Measurements from ENCODE around the gene FREM2.

Gene FREM2

GRCh38 chr13:38905861-38906260 is 219.0 kb downstream of the FREM2 start:
- H3K9me3 ChIP-seq (ENCODE audit: low read length), result no peaks in the 10 kb centered on the region
- no peaks in the 10 kb centered on the region for H3K36me3 ChIP-seq (ENCODE audit: insufficient read depth, low read length)
- no peaks in the 10 kb centered on the region for H3K27me3 ChIP-seq (ENCODE audit: control insufficient read depth in 1 of 2, insufficient read depth in 2 of 2, low read length in 2 of 2)
- H3K27ac ChIP-seq (ENCODE audit: low read depth, low read length), result no peak overlapping the region
- H3K9ac ChIP-seq (ENCODE audit: low read length), result no peak overlapping the region
- H3K4me3 ChIP-seq (ENCODE audit: low read depth in 1 of 2, low read length in 2 of 2), result no peak overlapping the region
- peaks cover 4% of the 10 kb centered on the region for H3K4me1 ChIP-seq (ENCODE audit: insufficient read depth, low read length)

DNA sequence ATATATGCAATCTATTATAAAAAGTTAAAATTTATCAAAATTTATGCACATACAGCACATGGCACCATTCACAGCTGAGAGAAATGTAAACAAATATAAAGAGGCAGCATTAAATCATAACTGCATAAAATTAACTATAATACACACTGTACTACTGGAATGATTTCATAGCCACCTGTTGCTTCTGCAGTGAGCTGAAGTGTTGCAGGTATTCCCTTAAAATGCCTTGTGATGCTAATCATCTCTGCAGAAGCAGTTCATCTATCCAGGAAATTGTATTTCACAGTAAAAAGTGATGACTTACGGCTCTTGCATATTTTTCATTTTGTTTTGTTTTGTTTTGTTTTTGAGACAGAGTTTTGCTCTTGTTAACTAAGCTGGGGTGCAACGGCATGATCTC is 221.7 kb downstream of the FREM2 start:
- H3K4me3 ChIP-seq (ENCODE audit: low read depth in 1 of 2, low read length in 2 of 2), result no peak overlapping the region
- no peak overlapping the region for H3K9ac ChIP-seq (ENCODE audit: low read length)
- no peaks in the 10 kb centered on the region for H3K36me3 ChIP-seq (ENCODE audit: insufficient read depth, low read length)
- H3K9me3 ChIP-seq (ENCODE audit: low read length), result no peaks in the 10 kb centered on the region
- no peaks in the 10 kb centered on the region for H3K27me3 ChIP-seq (ENCODE audit: control insufficient read depth in 1 of 2, insufficient read depth in 2 of 2, low read length in 2 of 2)
- H3K4me1 ChIP-seq (ENCODE audit: insufficient read depth, low read length), result no peaks in the 10 kb centered on the region
- no peak overlapping the region for H3K27ac ChIP-seq (ENCODE audit: low read depth, low read length)

DNA sequence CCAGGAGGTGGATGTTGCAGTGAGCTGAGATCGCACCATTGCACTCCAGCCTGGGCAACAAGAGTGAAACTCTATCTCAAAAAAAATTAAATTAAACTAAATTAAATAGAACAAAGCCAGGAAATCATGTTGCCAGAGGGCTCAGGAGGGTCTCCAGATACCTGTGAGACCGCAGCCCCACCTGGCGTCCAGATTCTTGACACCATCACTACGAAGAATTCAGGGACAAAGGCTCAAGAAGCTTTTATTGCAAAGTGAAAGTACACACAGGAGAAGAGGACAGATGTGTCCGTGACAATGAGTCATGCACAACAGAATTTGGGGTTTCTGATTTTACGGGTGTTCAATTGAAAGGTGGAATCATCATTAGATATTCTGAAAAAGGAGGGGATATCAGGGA is 227.2 kb downstream of the FREM2 start:
- Histone ChIP-seq H3K27me3 (ENCODE audit: control insufficient read depth in 1 of 2, insufficient read depth in 2 of 2, low read length in 2 of 2) (no peaks in the 10 kb centered on the region), H3K4me1 (ENCODE audit: insufficient read depth, low read length) (no peaks in the 10 kb centered on the region), H3K9ac (ENCODE audit: low read length) (no peak overlapping the region), H3K36me3 (ENCODE audit: insufficient read depth, low read length) (no peaks in the 10 kb centered on the region), H3K27ac (ENCODE audit: low read depth, low read length) (no peak overlapping the region), H3K9me3 (ENCODE audit: low read length) (no peaks in the 10 kb centered on the region), H3K4me3 (ENCODE audit: low read depth in 1 of 2, low read length in 2 of 2) (no peak overlapping the region)

- Histone ChIP-seq H3K27ac (ENCODE audit: low read depth, low read length) (no peak overlapping the region), H3K27me3 (ENCODE audit: control insufficient read depth in 1 of 2, insufficient read depth in 2 of 2, low read length in 2 of 2) (no peaks in the 10 kb centered on the region), H3K9me3 (ENCODE audit: low read length) (no peaks in the 10 kb centered on the region), H3K36me3 (ENCODE audit: insufficient read depth, low read length) (no peaks in the 10 kb centered on the region), H3K9ac (ENCODE audit: low read length) (no peak overlapping the region), H3K4me1 (ENCODE audit: insufficient read depth, low read length) (no peaks in the 10 kb centered on the region), H3K4me3 (ENCODE audit: low read depth in 1 of 2, low read length in 2 of 2) (no peak overlapping the region)
Observed at GRCh38 chr13:38921081-38921480, 234.2 kb downstream of the FREM2 start.

DNA sequence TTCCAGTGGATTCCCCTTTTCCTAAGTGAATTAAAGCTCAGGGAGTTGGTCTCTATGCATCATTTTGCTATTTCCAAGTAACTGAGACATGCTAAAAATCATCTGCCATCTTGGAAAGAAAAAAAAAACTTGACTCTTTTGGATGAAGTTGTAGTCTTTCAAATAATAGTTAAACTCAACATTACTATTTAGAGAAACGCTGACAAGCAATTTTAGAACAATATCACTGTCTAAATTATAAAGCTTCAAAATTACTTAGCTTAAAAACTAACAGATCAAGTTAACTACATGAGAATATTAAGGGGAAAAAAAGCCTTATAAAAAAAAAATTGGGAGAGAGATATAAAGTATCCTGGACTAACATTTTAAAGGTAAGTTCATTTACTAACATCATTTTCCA is 235.3 kb downstream of the FREM2 start:
- H3K9ac ChIP-seq (ENCODE audit: low read length), result no peak overlapping the region
- H3K36me3 ChIP-seq (ENCODE audit: insufficient read depth, low read length), result no peaks in the 10 kb centered on the region
- H3K4me3 ChIP-seq (ENCODE audit: low read depth in 1 of 2, low read length in 2 of 2), result no peak overlapping the region
- H3K4me1 ChIP-seq (ENCODE audit: insufficient read depth, low read length), result no peaks in the 10 kb centered on the region
- H3K27me3 ChIP-seq (ENCODE audit: control insufficient read depth in 1 of 2, insufficient read depth in 2 of 2, low read length in 2 of 2), result no peaks in the 10 kb centered on the region
- no peaks in the 10 kb centered on the region for H3K9me3 ChIP-seq (ENCODE audit: low read length)
- no peak overlapping the region for H3K27ac ChIP-seq (ENCODE audit: low read depth, low read length)

DNA sequence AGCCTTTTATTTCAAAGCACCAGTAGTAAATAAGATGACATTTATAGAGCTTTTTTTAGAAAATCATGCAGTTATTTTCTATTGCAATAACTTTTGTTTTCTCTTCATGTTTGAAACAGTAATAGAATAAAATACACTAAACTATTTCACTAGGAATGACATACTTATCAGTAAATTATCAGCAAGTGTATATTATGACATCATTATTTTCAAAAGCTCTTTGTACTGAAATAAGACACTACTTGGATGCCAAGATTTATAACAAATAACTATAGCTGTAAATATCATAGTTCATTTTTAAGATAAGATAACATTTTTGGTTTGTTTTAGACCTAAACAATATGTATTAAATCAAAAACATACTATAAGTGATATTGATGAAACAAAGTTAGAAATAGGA is 246.9 kb downstream of the FREM2 start:
- no peaks in the 10 kb centered on the region for H3K4me1 ChIP-seq (ENCODE audit: insufficient read depth, low read length)
- no peak overlapping the region for H3K4me3 ChIP-seq (ENCODE audit: low read depth in 1 of 2, low read length in 2 of 2)
- H3K27me3 ChIP-seq (ENCODE audit: control insufficient read depth in 1 of 2, insufficient read depth in 2 of 2, low read length in 2 of 2), result no peaks in the 10 kb centered on the region
- H3K36me3 ChIP-seq (ENCODE audit: insufficient read depth, low read length), result no peaks in the 10 kb centered on the region
- H3K9ac ChIP-seq (ENCODE audit: low read length), result no peak overlapping the region
- H3K27ac ChIP-seq (ENCODE audit: low read depth, low read length), result no peak overlapping the region
- no peaks in the 10 kb centered on the region for H3K9me3 ChIP-seq (ENCODE audit: low read length)

Measured in muscle layer of colon (tissue), 2 donors.